K562 (cell line): ENCODE results near the gene PGAP2. TPM values are rescaled to one million over a fixed set of nuclear protein-coding genes. Genes with fewer than 3 reads are reported as not detected.

Experiments used
- CC2D1A ChIP-seq: fragments of 450-650 bp; IDR thresholded peaks from 2 replicates; pipeline ENCODE4 v1.6.1; 2017; ENCODE audit warnings: mild to moderate bottlenecking
- CEBPG ChIP-seq, 3 experiments: fragments of 200-800 bp in 1 of 3; sonication (Bioruptor generic) in 1 of 3; sonication (generic) in 1 of 3; formaldehyde crosslinking in 1 of 3; IDR thresholded peaks in 2 of 3; conservative IDR thresholded peaks in 1 of 3; 2 replicates each; pipeline versions ENCODE4 v1.6.1 to v1.8.0; 2016 to 2022; ENCODE audit warnings: missing compliant biosample characterization in 2 of 3, missing genetic modification characterization in 2 of 3, mild to moderate bottlenecking in 1 of 3, missing genetic modification reagents in 1 of 3
- CREBBP ChIP-seq: IDR thresholded peaks from one replicate; pipeline ENCODE4 v1.6.1; 2012; ENCODE audit warnings: low read depth, mild to moderate bottlenecking, control low read depth, inconsistent platforms, low read length
- MTA3 ChIP-seq: fragments of 450-650 bp; formaldehyde crosslinking; IDR thresholded peaks from 2 replicates; pipeline ENCODE4 v1.6.1; 2017; ENCODE audit warnings: mild to moderate bottlenecking, borderline replicate concordance
- PYGO2 ChIP-seq: fragments of 450-650 bp; IDR thresholded peaks from 2 replicates; pipeline ENCODE4 v1.6.1; 2016; ENCODE audit warnings: mild to moderate bottlenecking, missing genetic modification characterization, moderate library complexity, missing compliant biosample characterization
- SMAD3 ChIP-seq: fragments of 450-650 bp; formaldehyde crosslinking; conservative IDR thresholded peaks from 2 replicates; pipeline ENCODE4 v1.4.0; 2020; ENCODE audit warnings: mild to moderate bottlenecking
- TCF7L2 ChIP-seq: fragments of 150-350 bp; IDR thresholded peaks from 2 replicates; pipeline ENCODE4 v1.6.1; 2016; ENCODE audit warnings: low read depth, mild to moderate bottlenecking, low read length, moderate library complexity
- ZNF717 ChIP-seq: fragments of 250-450 bp; sonication (Bioruptor Pico); IDR thresholded peaks from 2 replicates; pipeline ENCODE4 v1.5.0; 2021
- polyA plus RNA-seq, 8 experiments: library from polyadenylated mRNA; depleted of rRNA in 4 of 8; stranded (reverse) in 5 of 8; unstranded in 3 of 8; fragments of >200 nt; fragmentation: Nextera tagmentation in 2 of 8; fragmentation: Illumina TruSeq in 1 of 8; extraction: Ambion mirVana in 2 of 8; extraction: Trizol in 1 of 8; gene quantifications; 2 replicates each; pipeline versions ENCODE4 v1.2.1 to v1.2.3, GENCODE V29; 2011 to 2014; ENCODE audit warnings: inconsistent platforms in 1 of 8, missing spikeins in 1 of 8
- total RNA-seq, 7 experiments: library from RNA; depleted of rRNA in 6 of 7; stranded (reverse); fragments of >200 nt in 6 of 7; fragmentation: Illumina TruSeq in 2 of 7; extraction: Trizol in 2 of 7; gene quantifications; 2 replicates each; pipeline versions ENCODE4 v1.2.1 to v1.2.3, GENCODE V29; 2011 to 2021; ENCODE audit warnings: low replicate concordance in 1 of 7
- TF ChIP-seq, protein P1 (sequence below), 2 experiments: fragments of 450-650 bp in 1 of 2; IDR thresholded peaks; 2 replicates each; pipeline ENCODE4 v1.6.1; 2011 to 2017; ENCODE audit warnings: low read depth in 2 of 2, antibody characterized with exemption in 1 of 2, borderline replicate concordance in 1 of 2, low read length in 1 of 2, mild to moderate bottlenecking in 1 of 2, mixed read lengths in 1 of 2; ENCODE audit not compliant: control insufficient read depth in 1 of 2
- TF ChIP-seq, protein P2 (sequence below), 2 experiments: fragments of 450-650 bp; conservative IDR thresholded peaks; 2 replicates each; pipeline ENCODE4 v1.6.1; 2017; ENCODE audit warnings: mild to moderate bottlenecking in 2 of 2, moderate library complexity in 2 of 2
- TF ChIP-seq, protein P3 (sequence below): sonication (generic); formaldehyde crosslinking; IDR thresholded peaks from 2 replicates; pipeline ENCODE4 v1.8.0; 2022; ENCODE audit warnings: missing genetic modification reagents, mild to moderate bottlenecking, moderate library complexity, borderline replicate concordance
- TF ChIP-seq, protein P4 (sequence below), 2 experiments: fragments of 450-650 bp in 1 of 2; sonication (generic) in 1 of 2; formaldehyde crosslinking in 1 of 2; IDR thresholded peaks in 1 of 2; conservative IDR thresholded peaks in 1 of 2; 2 replicates each; pipeline versions ENCODE4 v1.6.1 to v1.8.1; 2016 to 2023; ENCODE audit warnings: mild to moderate bottlenecking in 2 of 2, moderate library complexity in 2 of 2, inconsistent platforms in 1 of 2, missing genetic modification reagents in 1 of 2
- TF ChIP-seq, protein P5 (sequence below): fragments of 150-350 bp; conservative IDR thresholded peaks from 2 replicates; pipeline ENCODE4 v1.6.1; 2014; ENCODE audit warnings: low read length
- TF ChIP-seq, protein P6 (sequence below): sonication (generic); formaldehyde crosslinking; IDR thresholded peaks from 2 replicates; pipeline ENCODE4 v1.8.0; 2022; ENCODE audit warnings: mild to moderate bottlenecking, missing genetic modification reagents

Gene PGAP2
- total and polyA plus RNA-seq, 9 of the 15 experiments (the other 6 are each of a cell fraction or from before 2014, with no cell fraction given), result 17.9 to 47.2 (median 33.7) TPM

DNA sequence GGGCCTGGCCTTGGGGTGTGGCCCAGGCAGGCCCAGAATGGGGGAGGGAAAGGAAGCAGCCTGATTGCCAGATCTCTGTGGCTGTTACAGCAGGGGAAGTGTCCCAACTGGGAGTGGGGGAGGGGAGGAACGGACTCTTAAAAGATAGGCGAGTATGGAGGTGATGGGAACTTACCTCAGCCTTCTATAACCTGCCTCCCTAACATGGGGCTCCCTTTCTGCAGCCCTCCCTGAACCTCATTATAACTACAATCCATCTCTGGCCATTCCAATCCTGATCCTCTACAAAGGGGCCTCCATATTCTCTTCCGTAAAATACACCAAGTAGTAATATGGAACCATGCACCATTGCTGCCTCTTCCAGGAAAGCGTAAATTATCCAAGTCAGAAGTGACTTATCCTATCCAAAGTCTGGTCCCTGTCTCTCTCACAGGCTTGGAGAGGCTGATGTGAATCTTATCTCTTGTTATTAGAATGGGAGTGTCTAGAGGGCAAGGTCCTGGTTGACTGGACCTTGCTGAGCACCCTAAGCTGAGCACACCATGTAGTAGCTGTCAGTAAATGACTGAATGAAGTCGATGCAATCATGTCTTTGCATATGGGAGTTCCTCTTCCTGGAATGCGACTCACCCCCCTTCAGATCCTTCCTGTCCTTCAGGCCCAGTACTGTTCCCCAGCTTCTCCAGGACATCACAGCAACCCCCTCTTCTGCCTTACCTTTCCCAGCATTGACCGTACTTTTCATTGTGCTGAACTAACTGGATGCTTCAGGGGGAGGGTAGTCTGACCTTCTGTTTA lies 26.5 kb downstream of the PGAP2 start (continued):
- TF ChIP-seq, protein P1, sequence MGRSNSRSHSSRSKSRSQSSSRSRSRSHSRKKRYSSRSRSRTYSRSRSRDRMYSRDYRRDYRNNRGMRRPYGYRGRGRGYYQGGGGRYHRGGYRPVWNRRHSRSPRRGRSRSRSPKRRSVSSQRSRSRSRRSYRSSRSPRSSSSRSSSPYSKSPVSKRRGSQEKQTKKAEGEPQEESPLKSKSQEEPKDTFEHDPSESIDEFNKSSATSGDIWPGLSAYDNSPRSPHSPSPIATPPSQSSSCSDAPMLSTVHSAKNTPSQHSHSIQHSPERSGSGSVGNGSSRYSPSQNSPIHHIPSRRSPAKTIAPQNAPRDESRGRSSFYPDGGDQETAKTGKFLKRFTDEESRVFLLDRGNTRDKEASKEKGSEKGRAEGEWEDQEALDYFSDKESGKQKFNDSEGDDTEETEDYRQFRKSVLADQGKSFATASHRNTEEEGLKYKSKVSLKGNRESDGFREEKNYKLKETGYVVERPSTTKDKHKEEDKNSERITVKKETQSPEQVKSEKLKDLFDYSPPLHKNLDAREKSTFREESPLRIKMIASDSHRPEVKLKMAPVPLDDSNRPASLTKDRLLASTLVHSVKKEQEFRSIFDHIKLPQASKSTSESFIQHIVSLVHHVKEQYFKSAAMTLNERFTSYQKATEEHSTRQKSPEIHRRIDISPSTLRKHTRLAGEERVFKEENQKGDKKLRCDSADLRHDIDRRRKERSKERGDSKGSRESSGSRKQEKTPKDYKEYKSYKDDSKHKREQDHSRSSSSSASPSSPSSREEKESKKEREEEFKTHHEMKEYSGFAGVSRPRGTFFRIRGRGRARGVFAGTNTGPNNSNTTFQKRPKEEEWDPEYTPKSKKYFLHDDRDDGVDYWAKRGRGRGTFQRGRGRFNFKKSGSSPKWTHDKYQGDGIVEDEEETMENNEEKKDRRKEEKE (IDR thresholded peaks at IDR 0.05; ENCODE audit: borderline replicate concordance in 1 of 2, control insufficient read depth in 1 of 2, low read depth in 2 of 2, low read length in 1 of 2), result no peak
- TF ChIP-seq, protein P2, sequence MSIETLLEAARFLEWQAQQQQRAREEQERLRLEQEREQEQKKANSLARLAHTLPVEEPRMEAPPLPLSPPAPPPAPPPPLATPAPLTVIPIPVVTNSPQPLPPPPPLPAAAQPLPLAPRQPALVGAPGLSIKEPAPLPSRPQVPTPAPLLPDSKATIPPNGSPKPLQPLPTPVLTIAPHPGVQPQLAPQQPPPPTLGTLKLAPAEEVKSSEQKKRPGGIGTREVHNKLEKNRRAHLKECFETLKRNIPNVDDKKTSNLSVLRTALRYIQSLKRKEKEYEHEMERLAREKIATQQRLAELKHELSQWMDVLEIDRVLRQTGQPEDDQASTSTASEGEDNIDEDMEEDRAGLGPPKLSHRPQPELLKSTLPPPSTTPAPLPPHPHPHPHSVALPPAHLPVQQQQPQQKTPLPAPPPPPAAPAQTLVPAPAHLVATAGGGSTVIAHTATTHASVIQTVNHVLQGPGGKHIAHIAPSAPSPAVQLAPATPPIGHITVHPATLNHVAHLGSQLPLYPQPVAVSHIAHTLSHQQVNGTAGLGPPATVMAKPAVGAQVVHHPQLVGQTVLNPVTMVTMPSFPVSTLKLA (conservative IDR thresholded peaks at IDR 0.05), result peak; percentile 22 to 74; a peak in 1 of 4 replicates
- TF ChIP-seq ZNF717 (CRISPR knock-in tag), result no peak
- peak; percentile 84 for TF ChIP-seq MTA3
- no peak for TF ChIP-seq TCF7L2
- no peak for TF ChIP-seq SMAD3 (CRISPR knock-in tag)
- no peak for TF ChIP-seq PYGO2
- TF ChIP-seq, protein P3, sequence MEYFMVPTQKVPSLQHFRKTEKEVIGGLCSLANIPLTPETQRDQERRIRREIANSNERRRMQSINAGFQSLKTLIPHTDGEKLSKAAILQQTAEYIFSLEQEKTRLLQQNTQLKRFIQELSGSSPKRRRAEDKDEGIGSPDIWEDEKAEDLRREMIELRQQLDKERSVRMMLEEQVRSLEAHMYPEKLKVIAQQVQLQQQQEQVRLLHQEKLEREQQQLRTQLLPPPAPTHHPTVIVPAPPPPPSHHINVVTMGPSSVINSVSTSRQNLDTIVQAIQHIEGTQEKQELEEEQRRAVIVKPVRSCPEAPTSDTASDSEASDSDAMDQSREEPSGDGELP (CRISPR knock-in tag), result peak; percentile 65; the same call in 1 of the 2 replicates
- TF ChIP-seq, protein P4, sequence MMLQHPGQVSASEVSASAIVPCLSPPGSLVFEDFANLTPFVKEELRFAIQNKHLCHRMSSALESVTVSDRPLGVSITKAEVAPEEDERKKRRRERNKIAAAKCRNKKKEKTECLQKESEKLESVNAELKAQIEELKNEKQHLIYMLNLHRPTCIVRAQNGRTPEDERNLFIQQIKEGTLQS (IDR thresholded peaks at IDR 0.05), result no peak
- TF ChIP-seq, protein P4 (CRISPR knock-in tag; conservative IDR thresholded peaks at IDR 0.05), result no peak
- TF ChIP-seq, protein P5, sequence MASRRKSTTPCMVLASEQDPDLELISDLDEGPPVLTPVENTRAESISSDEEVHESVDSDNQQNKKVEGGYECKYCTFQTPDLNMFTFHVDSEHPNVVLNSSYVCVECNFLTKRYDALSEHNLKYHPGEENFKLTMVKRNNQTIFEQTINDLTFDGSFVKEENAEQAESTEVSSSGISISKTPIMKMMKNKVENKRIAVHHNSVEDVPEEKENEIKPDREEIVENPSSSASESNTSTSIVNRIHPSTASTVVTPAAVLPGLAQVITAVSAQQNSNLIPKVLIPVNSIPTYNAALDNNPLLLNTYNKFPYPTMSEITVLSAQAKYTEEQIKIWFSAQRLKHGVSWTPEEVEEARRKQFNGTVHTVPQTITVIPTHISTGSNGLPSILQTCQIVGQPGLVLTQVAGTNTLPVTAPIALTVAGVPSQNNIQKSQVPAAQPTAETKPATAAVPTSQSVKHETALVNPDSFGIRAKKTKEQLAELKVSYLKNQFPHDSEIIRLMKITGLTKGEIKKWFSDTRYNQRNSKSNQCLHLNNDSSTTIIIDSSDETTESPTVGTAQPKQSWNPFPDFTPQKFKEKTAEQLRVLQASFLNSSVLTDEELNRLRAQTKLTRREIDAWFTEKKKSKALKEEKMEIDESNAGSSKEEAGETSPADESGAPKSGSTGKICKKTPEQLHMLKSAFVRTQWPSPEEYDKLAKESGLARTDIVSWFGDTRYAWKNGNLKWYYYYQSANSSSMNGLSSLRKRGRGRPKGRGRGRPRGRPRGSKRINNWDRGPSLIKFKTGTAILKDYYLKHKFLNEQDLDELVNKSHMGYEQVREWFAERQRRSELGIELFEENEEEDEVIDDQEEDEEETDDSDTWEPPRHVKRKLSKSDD, result 0 out of 2 replicates have a peak, but pooled peaks have one; percentile 61
- peak; percentile 42; the same call in 1 of the 2 replicates for TF ChIP-seq CC2D1A
- TF ChIP-seq, protein P6, sequence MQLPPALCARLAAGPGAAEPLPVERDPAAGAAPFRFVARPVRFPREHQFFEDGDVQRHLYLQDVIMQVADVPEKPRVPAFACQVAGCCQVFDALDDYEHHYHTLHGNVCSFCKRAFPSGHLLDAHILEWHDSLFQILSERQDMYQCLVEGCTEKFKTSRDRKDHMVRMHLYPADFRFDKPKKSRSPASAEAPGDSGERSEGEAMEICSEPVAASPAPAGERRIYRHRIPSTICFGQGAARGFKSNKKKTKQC (CRISPR knock-in tag), result no peak
- TF ChIP-seq CEBPG (CRISPR knock-in tag; IDR thresholded peaks at IDR 0.05), result peak; percentile 92
- peak; percentile 76 to 80 for TF ChIP-seq CEBPG (tag; conservative IDR thresholded peaks at IDR 0.05 in 1 of 2, IDR thresholded peaks at IDR 0.05 in 1 of 2)
- TF ChIP-seq CREBBP, result no peak
